H1 (cell line): ENCODE measurements around the gene CYP27C1. TPM values are rescaled to one million over a fixed set of nuclear protein-coding genes. Genes with fewer than 3 reads are reported as not detected.

Source experiments
- CTCF ChIA-PET: fragments of 300-600 bp; sonication (Branson Sonifier 250); formaldehyde crosslinking; loops from one replicate; lab custom pipeline; 2021; ENCODE audit not compliant: partially characterized antibody; lab: Charles Lee
- POLR2A ChIA-PET: fragments of 300-600 bp; sonication (Branson Sonifier 250); formaldehyde crosslinking; loops from one replicate; lab custom pipeline; 2021; ENCODE audit warnings: inconsistent platforms; ENCODE audit not compliant: partially characterized antibody; lab: Charles Lee
- DNase-seq, 2 experiments: peaks; one replicate each; pipeline versions ENCODE4 v3.0.0 to v3.0.0-alpha.2; 2010 to 2022; ENCODE audit warnings: low spot score in 2 of 2, low read depth in 1 of 2, mixed read lengths in 1 of 2
- FAIRE-seq: peaks from 2 replicates; lab custom pipeline; 2011; peaks lifted over from hg19 to GRCh38; lab: Jason Lieb, UNC
- H2AFZ ChIP-seq: 2 replicates; pipeline ENCODE4 v1.8.1; 2012; ENCODE audit warnings: low read length, inconsistent platforms
- H2AK5ac ChIP-seq: 2 replicates; pipeline ENCODE4 v1.6.1; 2013; ENCODE audit warnings: low read depth, low read length
- H2BK120ac ChIP-seq: replicated peaks from 2 replicates; pipeline ENCODE3; 2013; ENCODE audit warnings: low read depth, low read length, inconsistent platforms
- H2BK12ac ChIP-seq: 2 replicates; pipeline ENCODE4 v1.6.1; 2013; ENCODE audit warnings: low read depth, low read length
- H2BK15ac ChIP-seq: 2 replicates; pipeline ENCODE4 v1.6.1; 2013; ENCODE audit warnings: low read length
- H2BK20ac ChIP-seq: 2 replicates; pipeline ENCODE4 v1.6.1; 2013; ENCODE audit warnings: low read length
- H2BK5ac ChIP-seq: 2 replicates; pipeline ENCODE4 v1.6.1; 2013; ENCODE audit warnings: low read depth, low read length
- H3K14ac ChIP-seq: 2 replicates; pipeline ENCODE4 v1.6.1; 2013; ENCODE audit warnings: inconsistent platforms; ENCODE audit not compliant: insufficient read length
- H3K18ac ChIP-seq: 2 replicates; pipeline ENCODE4 v1.6.1; 2013; ENCODE audit warnings: low read length; ENCODE audit errors: extremely low read depth
- H3K23ac ChIP-seq: 2 replicates; pipeline ENCODE4 v1.6.1; 2013; ENCODE audit warnings: inconsistent platforms; ENCODE audit not compliant: insufficient read length
- H3K23me2 ChIP-seq: 2 replicates; pipeline ENCODE4 v1.6.1; 2013; ENCODE audit warnings: low read depth, low read length
- H3K27ac ChIP-seq: 2 replicates; pipeline ENCODE4 v1.6.1; 2011; ENCODE audit warnings: low read depth, low read length, inconsistent platforms
- H3K27me3 ChIP-seq, 4 experiments: replicated peaks in 1 of 4; 1 replicate in 1 of 4; 2 replicates in 3 of 4; pipeline versions ENCODE4 v1.6.1 to v1.8.1; 2011 to 2013; ENCODE audit warnings: low read length in 3 of 4, mild to moderate bottlenecking in 3 of 4, inconsistent platforms in 2 of 4, mixed read lengths in 2 of 4, moderate library complexity in 1 of 4; ENCODE audit not compliant: control insufficient read depth in 3 of 4, insufficient read depth in 3 of 4; ENCODE audit errors: extremely low read depth in 1 of 4
- H3K36me3 ChIP-seq, 4 experiments: 2 replicates each; pipeline versions ENCODE4 v1.6.1 to v1.8.1; 2011 to 2013; ENCODE audit warnings: mild to moderate bottlenecking in 4 of 4, low read length in 3 of 4, moderate library complexity in 2 of 4, control low read depth in 1 of 4, inconsistent platforms in 1 of 4; ENCODE audit not compliant: insufficient read depth in 4 of 4, control insufficient read depth in 2 of 4
- H3K4ac ChIP-seq: replicated peaks from 2 replicates; pipeline ENCODE3; 2013; ENCODE audit warnings: low read length, low read depth, mixed read lengths, inconsistent platforms; ENCODE audit not compliant: insufficient read length
- H3K4me1 ChIP-seq, 4 experiments: replicated peaks in 1 of 4; 1 replicate in 1 of 4; 2 replicates in 3 of 4; pipeline versions ENCODE4 v1.6.1 to v1.8.1; 2011 to 2013; ENCODE audit warnings: low read length in 3 of 4, inconsistent platforms in 2 of 4, mixed read lengths in 1 of 4; ENCODE audit not compliant: insufficient read depth in 4 of 4, control insufficient read depth in 3 of 4
- H3K4me2 ChIP-seq, 2 experiments: 2 replicates each; pipeline versions ENCODE4 v1.6.1 to v1.8.1; 2011 to 2013; ENCODE audit warnings: low read depth in 2 of 2, low read length in 2 of 2, control low read depth in 1 of 2, inconsistent platforms in 1 of 2, mild to moderate bottlenecking in 1 of 2; ENCODE audit not compliant: insufficient read depth in 1 of 2
- H3K4me3 ChIP-seq, 4 experiments: fragments of 200-600, 300-600 bp in 1 of 4; sonication (generic), shearing (Covaris generic), sonication (Bioruptor Twin) in 1 of 4; 2 replicates each; pipeline versions ENCODE4 v1.5.1 to v1.8.1; 2011 to 2016; ENCODE audit warnings: low read length in 4 of 4, low read depth in 3 of 4, control low read depth in 2 of 4, inconsistent platforms in 2 of 4, mild to moderate bottlenecking in 2 of 4, mixed read lengths in 1 of 4, moderate library complexity in 1 of 4; ENCODE audit not compliant: insufficient read depth in 2 of 4; ENCODE audit errors: extremely low read depth in 1 of 4
- H3K56ac ChIP-seq: replicated peaks from 2 replicates; pipeline ENCODE3; 2013; ENCODE audit warnings: low read depth, mild to moderate bottlenecking, mixed read lengths, low read length, inconsistent platforms; ENCODE audit not compliant: insufficient read length
- H3K79me1 ChIP-seq: 2 replicates; pipeline ENCODE4 v1.6.1; 2013; ENCODE audit warnings: low read depth, low read length, control low read depth
- H3K79me2 ChIP-seq, 2 experiments: 2 replicates each; pipeline versions ENCODE4 v1.6.1 to v1.8.1; 2012 to 2013; ENCODE audit warnings: low read length in 2 of 2, mild to moderate bottlenecking in 2 of 2, inconsistent platforms in 1 of 2; ENCODE audit not compliant: insufficient read depth in 2 of 2, control insufficient read depth in 1 of 2
- H3K9ac ChIP-seq, 4 experiments: replicated peaks in 1 of 4; 1 replicate in 1 of 4; 2 replicates in 3 of 4; pipeline versions ENCODE4 v1.6.1 to v1.8.1; 2011 to 2013; ENCODE audit warnings: low read depth in 3 of 4, low read length in 3 of 4, control low read depth in 2 of 4, mild to moderate bottlenecking in 2 of 4, moderate library complexity in 2 of 4, inconsistent platforms in 1 of 4; ENCODE audit errors: extremely low read depth in 1 of 4
- H3K9me3 ChIP-seq, 2 experiments: 2 replicates each; pipeline versions ENCODE4 v1.6.1 to v1.8.1; 2012 to 2013; ENCODE audit warnings: mild to moderate bottlenecking in 2 of 2, moderate library complexity in 2 of 2, control low read depth in 1 of 2, inconsistent platforms in 1 of 2, low read depth in 1 of 2, low read length in 1 of 2, mixed read lengths in 1 of 2; ENCODE audit not compliant: insufficient read depth in 2 of 2
- H4K20me1 ChIP-seq, 2 experiments: replicated peaks in 1 of 2; 2 replicates each; pipeline versions ENCODE3 to v1.8.1; 2011 to 2013; ENCODE audit warnings: inconsistent platforms in 2 of 2, low read length in 2 of 2, mild to moderate bottlenecking in 1 of 2; ENCODE audit not compliant: insufficient read depth in 2 of 2, control insufficient read depth in 1 of 2
- H4K5ac ChIP-seq: 2 replicates; pipeline ENCODE4 v1.6.1; 2013; ENCODE audit warnings: low read length, low read depth, mixed read lengths, inconsistent platforms; ENCODE audit not compliant: insufficient read length
- H4K8ac ChIP-seq: 2 replicates; pipeline ENCODE4 v1.8.0; 2013; ENCODE audit warnings: mild to moderate bottlenecking, moderate library complexity, low read length, inconsistent platforms; ENCODE audit not compliant: insufficient read depth; ENCODE audit errors: extremely low read depth
- H4K91ac ChIP-seq: replicated peaks from 2 replicates; pipeline ENCODE3; 2013; ENCODE audit warnings: low read length, mixed read lengths, inconsistent platforms; ENCODE audit not compliant: insufficient read length
- ASH2L ChIP-seq: fragments of 200-600, 300-600 bp; sonication (generic); IDR thresholded peaks from one replicate; pipeline ENCODE4 v1.7.1; 2017; ENCODE audit warnings: low read length
- CEBPB ChIP-seq: IDR thresholded peaks from 2 replicates; pipeline ENCODE4 v1.6.1; 2012; ENCODE audit warnings: low read depth, low read length
- FOSL1 ChIP-seq: IDR thresholded peaks from 2 replicates; pipeline ENCODE4 v1.6.1; 2011; ENCODE audit warnings: mild to moderate bottlenecking, low read depth, low read length, moderate library complexity; ENCODE audit not compliant: insufficient read depth
- GABPA ChIP-seq: IDR thresholded peaks from 2 replicates; pipeline ENCODE4 v1.6.1; 2011; ENCODE audit warnings: mild to moderate bottlenecking, low read length, moderate library complexity, borderline replicate concordance; ENCODE audit not compliant: insufficient read depth
- JUN ChIP-seq: IDR thresholded peaks from 2 replicates; pipeline ENCODE4 v1.6.1; 2011; ENCODE audit warnings: low read depth, mild to moderate bottlenecking, improper control_type of control experiment, low read length
- RBBP5 ChIP-seq: IDR thresholded peaks from 2 replicates; pipeline ENCODE4 v1.7.1; 2012; ENCODE audit warnings: low read depth, mild to moderate bottlenecking, inconsistent platforms, low read length, moderate library complexity, borderline replicate concordance
- RFX5 ChIP-seq: IDR thresholded peaks from 2 replicates; pipeline ENCODE4 v1.6.1; 2011; ENCODE audit warnings: low read depth, low read length, improper control_type of control experiment, borderline replicate concordance
- SP2 ChIP-seq: IDR thresholded peaks from 2 replicates; pipeline ENCODE4 v1.6.1; 2012; ENCODE audit warnings: mild to moderate bottlenecking, low read length, inconsistent platforms
- SP4 ChIP-seq: IDR thresholded peaks from 2 replicates; pipeline ENCODE4 v1.6.1; 2012; ENCODE audit warnings: low read length, inconsistent platforms
- TAF1 ChIP-seq: IDR thresholded peaks from 2 replicates; pipeline ENCODE4 v1.6.1; 2011; ENCODE audit warnings: mild to moderate bottlenecking, low read depth, low read length
- TAF7 ChIP-seq: optimal IDR thresholded peaks from 2 replicates; pipeline ENCODE3; 2011; ENCODE audit warnings: low read depth, mild to moderate bottlenecking, inconsistent platforms, low read length, moderate library complexity, borderline replicate concordance
- TBP ChIP-seq: IDR thresholded peaks from 2 replicates; pipeline ENCODE4 v1.6.1; 2011; ENCODE audit warnings: low read depth, low read length, improper control_type of control experiment
- WGBS, 2 experiments: shearing (Covaris generic) in 1 of 2; methylation state at CpG; one replicate each; pipeline versions ENCODE4 v1.1.6 to v1.1.7; 2013 to 2015; ENCODE audit warnings: low lambda C conversion rate in 2 of 2, mixed read lengths in 2 of 2, inconsistent platforms in 1 of 2, low coverage in 1 of 2, missing lambda C conversion rate in 1 of 2; ENCODE audit not compliant: insufficient replicate concordance in 2 of 2, insufficient coverage in 1 of 2, insufficient read length in 1 of 2; ENCODE audit errors: extremely low coverage in 1 of 2, missing lambda C conversion rate in 1 of 2; 5-methylcytosine and 5-hydroxymethylcytosine counted together
- polyA plus RNA-seq, 7 experiments: library from polyadenylated mRNA; depleted of rRNA in 3 of 7; stranded (reverse) in 5 of 7; unstranded in 2 of 7; fragments of >200 nt in 5 of 7; fragments of 200-250 nt in 2 of 7; gene quantifications; 1 replicate in 5 of 7; 2 replicates in 1 of 7; 4 replicates in 1 of 7; pipeline versions ENCODE4 v1.2.1 to v1.2.3, GENCODE V29; 2011 to 2013; ENCODE audit warnings: missing spikeins in 2 of 7, mixed read lengths in 2 of 7
- total RNA-seq: library from RNA; stranded (reverse); fragmentation: NEBNext Ultra II Directional; extraction: Animal tissue kit (Norgen Biotek cat#: 25700); gene quantifications from 2 replicates; pipeline ENCODE4 v1.2.1, GENCODE V29; 2021
- TF ChIP-seq, protein P1 (sequence below): IDR thresholded peaks from 2 replicates; pipeline ENCODE4 v1.6.1; 2012; ENCODE audit warnings: inconsistent platforms
- TF ChIP-seq, protein P2 (sequence below): IDR thresholded peaks from 2 replicates; pipeline ENCODE4 v1.6.1; 2011; ENCODE audit warnings: low read depth, mild to moderate bottlenecking, low read length; ENCODE audit not compliant: insufficient read depth

Gene CYP27C1
- total and polyA plus RNA-seq, 2 of the 8 experiments (the other 6 are each of a cell fraction or from before 2014, with no cell fraction given) = 1.3 to 3.2 TPM

DNA sequence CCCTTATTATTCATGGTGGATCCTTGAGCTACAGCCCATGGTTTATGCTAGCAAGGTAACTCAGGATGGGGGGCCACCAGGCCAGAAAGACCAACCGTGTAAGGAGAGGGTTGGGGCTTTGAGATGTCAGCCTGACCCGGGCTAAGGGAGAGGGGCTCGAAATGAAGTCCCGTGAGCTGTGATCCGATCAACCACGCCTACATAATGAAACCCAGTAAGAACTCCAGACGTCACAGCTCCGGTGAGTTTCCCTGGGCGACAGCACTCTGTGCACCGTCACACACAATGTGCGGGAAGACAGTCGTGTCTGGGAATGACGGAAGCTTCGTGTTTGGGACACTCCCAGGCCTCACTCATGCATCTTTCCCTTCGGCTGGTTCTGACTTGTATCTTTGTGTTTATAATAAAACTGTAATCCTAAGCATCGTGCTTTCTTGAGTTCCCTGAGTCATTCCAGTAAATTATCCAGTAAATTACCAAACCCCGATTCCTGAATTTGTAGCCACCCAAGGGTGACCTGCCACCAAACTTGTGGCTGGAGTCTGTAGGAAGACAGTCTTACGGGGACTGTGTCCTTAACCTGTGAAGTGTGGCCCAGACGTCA is 44.2 kb downstream of the CYP27C1 start:
- CTCF ChIA-PET = interaction anchor here (0.7 to 4.3 kb wide), 23 partner anchors 8 to 240 kb away, joined by 3 to 18 read pairs (median 4); no protein-coding TSS in a partner anchor
- no peaks in the 10 kb centered on the region for H3K79me2 ChIP-seq
- TF ChIP-seq ASH2L = no peak
- TF ChIP-seq CEBPB = no peak
- no peak for TF ChIP-seq RBBP5
- no peak for TF ChIP-seq SP2
- TF ChIP-seq TBP = no peak
- TF ChIP-seq, protein P1, sequence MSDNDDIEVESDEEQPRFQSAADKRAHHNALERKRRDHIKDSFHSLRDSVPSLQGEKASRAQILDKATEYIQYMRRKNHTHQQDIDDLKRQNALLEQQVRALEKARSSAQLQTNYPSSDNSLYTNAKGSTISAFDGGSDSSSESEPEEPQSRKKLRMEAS = no peak
- TF ChIP-seq FOSL1 = no peak
- TF ChIP-seq JUN = no peak
- TF ChIP-seq GABPA = no peak
- TF ChIP-seq, protein P2, sequence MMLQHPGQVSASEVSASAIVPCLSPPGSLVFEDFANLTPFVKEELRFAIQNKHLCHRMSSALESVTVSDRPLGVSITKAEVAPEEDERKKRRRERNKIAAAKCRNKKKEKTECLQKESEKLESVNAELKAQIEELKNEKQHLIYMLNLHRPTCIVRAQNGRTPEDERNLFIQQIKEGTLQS = no peak
- no peak for TF ChIP-seq SP4
- no peak for TF ChIP-seq TAF7
- TF ChIP-seq RFX5 = no peak
- TF ChIP-seq TAF1 = no peak

More for the DNA sequence above, 44.2 kb downstream of the CYP27C1 start:
- no peak overlapping the region for H2BK15ac ChIP-seq
- no peak overlapping the region for H2BK5ac ChIP-seq
- no peak overlapping the region for H3K23ac ChIP-seq
- H2BK12ac ChIP-seq = no peak overlapping the region
- H3K4me2 ChIP-seq = no peak overlapping the region
- H4K91ac ChIP-seq = no peak overlapping the region
- H3K27ac ChIP-seq = no peak overlapping the region
- no peak overlapping the region for H2BK120ac ChIP-seq
- no peak overlapping the region for H3K18ac ChIP-seq
- H3K14ac ChIP-seq = no peak overlapping the region
- H3K79me1 ChIP-seq = no peaks in the 10 kb centered on the region
- WGBS, 2 experiments = 86% methylated on average over 19 of the region's 19 CpGs; no CpG with 5 or more reads in 1 of the 2 experiments
- no peak overlapping the region for H4K5ac ChIP-seq
- H3K23me2 ChIP-seq = no peaks in the 10 kb centered on the region
- H4K20me1 ChIP-seq = no peaks in the 10 kb centered on the region
- no peak overlapping the region for H2BK20ac ChIP-seq
- no peaks in the 10 kb centered on the region; a peak in 1 of 7 replicates for H3K27me3 ChIP-seq
- no peak for FAIRE-seq
- H3K36me3 ChIP-seq = no peaks in the 10 kb centered on the region
- no peak overlapping the region for H2AK5ac ChIP-seq
- no peaks in the 10 kb centered on the region; a peak in 1 of 4 replicates for H3K9me3 ChIP-seq
- no peak overlapping the region for H3K4me3 ChIP-seq
- DNase-seq = no peak
- H2AFZ ChIP-seq = no peak overlapping the region
- H4K8ac ChIP-seq = no peak overlapping the region; the same call in 1 of the 2 replicates
- H3K9ac ChIP-seq = no peak overlapping the region
- H3K56ac ChIP-seq = no peak overlapping the region
- H3K4me1 ChIP-seq = peaks cover 0 to 4% (median 3%) of the 10 kb centered on the region in 4 experiments; a peak in 4 of 7 replicates
- no peak overlapping the region for H3K4ac ChIP-seq
- POLR2A ChIA-PET = no interaction called here
